HepG2 (cell line): ENCODE results near the gene ZFP1. TPM values are rescaled to one million over a fixed set of nuclear protein-coding genes. Genes with fewer than 3 reads are reported as not detected.
A peak's percentile ranks its signal among the peaks of the same experiment; 100 is the strongest.

Experiments used
- EHMT2 ChIP-seq: fragments of 200-600 bp; sonication (generic); IDR thresholded peaks from 2 replicates; pipeline ENCODE4 v1.7.0; 2017; ENCODE audit warnings: antibody characterized with exemption, low read depth, low read length, borderline replicate concordance
- YY1 ChIP-seq: IDR thresholded peaks from 2 replicates; pipeline ENCODE4 v1.6.1; 2011; ENCODE audit warnings: low read length, low read depth, moderate library complexity, mild to moderate bottlenecking; ENCODE audit not compliant: insufficient read depth, insufficient replicate concordance
- ZNF253 ChIP-seq: sonication (generic); formaldehyde crosslinking; IDR thresholded peaks from 2 replicates; pipeline ENCODE4 v1.8.0; 2022; ENCODE audit warnings: mild to moderate bottlenecking, missing genetic modification reagents, borderline replicate concordance
- ZNF264 ChIP-seq: sonication (generic); formaldehyde crosslinking; IDR thresholded peaks from 2 replicates; pipeline ENCODE4 v1.4.0; 2020; ENCODE audit warnings: missing genetic modification reagents
- ZNF33A ChIP-seq: sonication (generic); formaldehyde crosslinking; IDR thresholded peaks from 2 replicates; pipeline ENCODE4 v1.5.1; 2020; ENCODE audit warnings: missing genetic modification reagents, mild to moderate bottlenecking, moderate library complexity, borderline replicate concordance
- ZNF615 ChIP-seq: sonication (generic); formaldehyde crosslinking; IDR thresholded peaks from 2 replicates; pipeline ENCODE4 v1.5.0; 2020; ENCODE audit warnings: mild to moderate bottlenecking, missing genetic modification reagents, borderline replicate concordance
- ZNF652 ChIP-seq: IDR thresholded peaks from 2 replicates; pipeline ENCODE4 v1.6.1; 2016; ENCODE audit warnings: low read depth, borderline replicate concordance
- polyA plus RNA-seq, 8 experiments: library from polyadenylated mRNA; depleted of rRNA in 3 of 8; stranded (reverse) in 7 of 8; unstranded in 1 of 8; fragments of >200 nt; fragmentation: Illumina TruSeq in 4 of 8; extraction: Trizol in 4 of 8; gene quantifications; 2 replicates each; pipeline versions ENCODE4 v1.2.1 to v1.2.3, GENCODE V29; 2011 to 2016; ENCODE audit warnings: low read depth in 4 of 8, missing spikeins in 1 of 8, mixed read lengths in 1 of 8; ENCODE audit not compliant: insufficient read depth in 1 of 8
- total RNA-seq, 5 experiments: library from RNA; depleted of rRNA; stranded (reverse); fragments of >200 nt; fragmentation: Illumina TruSeq; extraction: Trizol; gene quantifications; 2 replicates each; pipeline ENCODE4 v1.2.3, GENCODE V29; 2016; ENCODE audit warnings: low read depth in 1 of 5
- TF ChIP-seq, protein P1 (sequence below), 2 experiments: sonication (generic) in 1 of 2; formaldehyde crosslinking in 1 of 2; IDR thresholded peaks; 2 replicates each; pipeline versions ENCODE4 v1.4.0 to v1.6.1; 2016 to 2020; ENCODE audit warnings: borderline replicate concordance in 1 of 2, low read depth in 1 of 2, mild to moderate bottlenecking in 1 of 2, missing genetic modification reagents in 1 of 2
- TF ChIP-seq, protein P2 (sequence below): IDR thresholded peaks from 2 replicates; pipeline ENCODE4 v1.6.1; 2012; ENCODE audit warnings: low read depth, low read length, improper control_type of control experiment
- TF ChIP-seq, protein P3 (sequence below): sonication (generic); formaldehyde crosslinking; IDR thresholded peaks from 2 replicates; pipeline ENCODE4 v1.4.0; 2020; ENCODE audit warnings: missing genetic modification reagents, mild to moderate bottlenecking, borderline replicate concordance
- TF ChIP-seq, protein P4 (sequence below): sonication (generic); formaldehyde crosslinking; IDR thresholded peaks from 2 replicates; pipeline ENCODE4 v1.8.0; 2022; ENCODE audit warnings: mild to moderate bottlenecking, missing genetic modification reagents, borderline replicate concordance
- TF ChIP-seq, protein P5 (sequence below): sonication (generic); formaldehyde crosslinking; IDR thresholded peaks from 2 replicates; pipeline ENCODE4 v1.4.0; 2020; ENCODE audit warnings: missing genetic modification reagents

Gene ZFP1
- total and polyA plus RNA-seq, 2 of the 13 experiments (the other 11 are each of a cell fraction or from before 2014, with no cell fraction given): 8.3 to 14.0 TPM

DNA sequence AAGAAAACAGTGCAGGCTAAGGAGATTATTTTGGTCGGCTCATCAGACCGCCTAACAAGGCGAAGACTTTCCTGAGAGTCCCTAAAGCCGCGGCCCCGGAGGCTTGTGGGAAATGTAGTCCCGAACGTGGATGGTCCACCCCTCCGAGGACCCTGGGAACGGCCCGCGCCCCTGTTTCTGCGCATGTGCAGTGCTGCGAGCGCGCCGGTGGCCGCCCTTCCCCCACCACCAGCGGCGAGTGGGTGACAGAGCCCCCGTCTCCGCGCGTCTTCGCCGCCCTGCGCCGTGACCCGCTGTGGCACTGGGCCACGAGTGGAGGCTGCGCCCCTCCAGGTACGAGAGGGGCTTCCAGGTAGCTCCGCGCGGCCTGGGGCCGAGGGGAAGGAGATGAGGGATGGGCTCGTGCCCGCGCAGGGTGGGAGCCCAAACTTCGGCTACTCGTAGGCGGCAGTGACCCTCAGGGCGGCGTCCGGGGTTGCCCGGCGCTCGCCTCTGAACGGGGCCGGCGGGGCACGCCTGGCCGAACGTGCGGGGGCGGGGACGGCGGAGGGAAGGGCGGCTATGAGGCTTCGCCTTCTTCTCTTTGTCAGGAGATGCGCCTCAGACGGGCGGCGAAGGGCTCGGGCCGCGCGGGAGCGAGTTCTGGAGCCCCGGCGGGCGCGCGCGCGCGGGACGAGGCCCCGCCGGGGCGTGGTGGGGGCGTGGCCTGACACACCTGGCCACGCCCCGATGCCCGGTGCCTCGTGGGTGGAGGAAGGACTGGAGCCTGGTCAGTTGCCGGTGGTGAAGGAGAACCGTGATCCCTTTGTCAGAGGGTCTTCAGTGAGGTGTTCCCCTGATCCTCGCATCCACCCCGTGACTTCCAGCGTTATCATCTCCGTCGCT is at the start of gene ZFP1 (continued):
- TF ChIP-seq, protein P1, sequence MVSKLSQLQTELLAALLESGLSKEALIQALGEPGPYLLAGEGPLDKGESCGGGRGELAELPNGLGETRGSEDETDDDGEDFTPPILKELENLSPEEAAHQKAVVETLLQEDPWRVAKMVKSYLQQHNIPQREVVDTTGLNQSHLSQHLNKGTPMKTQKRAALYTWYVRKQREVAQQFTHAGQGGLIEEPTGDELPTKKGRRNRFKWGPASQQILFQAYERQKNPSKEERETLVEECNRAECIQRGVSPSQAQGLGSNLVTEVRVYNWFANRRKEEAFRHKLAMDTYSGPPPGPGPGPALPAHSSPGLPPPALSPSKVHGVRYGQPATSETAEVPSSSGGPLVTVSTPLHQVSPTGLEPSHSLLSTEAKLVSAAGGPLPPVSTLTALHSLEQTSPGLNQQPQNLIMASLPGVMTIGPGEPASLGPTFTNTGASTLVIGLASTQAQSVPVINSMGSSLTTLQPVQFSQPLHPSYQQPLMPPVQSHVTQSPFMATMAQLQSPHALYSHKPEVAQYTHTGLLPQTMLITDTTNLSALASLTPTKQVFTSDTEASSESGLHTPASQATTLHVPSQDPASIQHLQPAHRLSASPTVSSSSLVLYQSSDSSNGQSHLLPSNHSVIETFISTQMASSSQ (IDR thresholded peaks at IDR 0.05; ENCODE audit: low read depth): no peak; the same call in 1 of the 2 replicates
- TF ChIP-seq, protein P1 (CRISPR knock-in tag; IDR thresholded peaks at IDR 0.05; ENCODE audit: borderline replicate concordance): peak; percentile 80
- no peak for TF ChIP-seq ZNF253 (CRISPR knock-in tag)
- no peak for TF ChIP-seq ZNF264 (CRISPR knock-in tag)
- peak; percentile 79 for TF ChIP-seq YY1
- TF ChIP-seq ZNF615 (CRISPR knock-in tag): no peak
- TF ChIP-seq, protein P2, sequence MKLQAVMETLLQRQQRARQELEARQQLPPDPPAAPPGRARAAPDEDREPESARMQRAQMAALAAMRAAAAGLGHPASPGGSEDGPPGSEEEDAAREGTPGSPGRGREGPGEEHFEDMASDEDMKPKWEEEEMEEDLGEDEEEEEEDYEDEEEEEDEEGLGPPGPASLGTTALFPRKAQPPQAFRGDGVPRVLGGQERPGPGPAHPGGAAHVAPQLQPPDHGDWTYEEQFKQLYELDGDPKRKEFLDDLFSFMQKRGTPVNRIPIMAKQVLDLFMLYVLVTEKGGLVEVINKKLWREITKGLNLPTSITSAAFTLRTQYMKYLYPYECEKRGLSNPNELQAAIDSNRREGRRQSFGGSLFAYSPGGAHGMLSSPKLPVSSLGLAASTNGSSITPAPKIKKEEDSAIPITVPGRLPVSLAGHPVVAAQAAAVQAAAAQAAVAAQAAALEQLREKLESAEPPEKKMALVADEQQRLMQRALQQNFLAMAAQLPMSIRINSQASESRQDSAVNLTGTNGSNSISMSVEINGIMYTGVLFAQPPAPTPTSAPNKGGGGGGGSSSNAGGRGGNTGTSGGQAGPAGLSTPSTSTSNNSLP: no peak
- TF ChIP-seq, protein P3, sequence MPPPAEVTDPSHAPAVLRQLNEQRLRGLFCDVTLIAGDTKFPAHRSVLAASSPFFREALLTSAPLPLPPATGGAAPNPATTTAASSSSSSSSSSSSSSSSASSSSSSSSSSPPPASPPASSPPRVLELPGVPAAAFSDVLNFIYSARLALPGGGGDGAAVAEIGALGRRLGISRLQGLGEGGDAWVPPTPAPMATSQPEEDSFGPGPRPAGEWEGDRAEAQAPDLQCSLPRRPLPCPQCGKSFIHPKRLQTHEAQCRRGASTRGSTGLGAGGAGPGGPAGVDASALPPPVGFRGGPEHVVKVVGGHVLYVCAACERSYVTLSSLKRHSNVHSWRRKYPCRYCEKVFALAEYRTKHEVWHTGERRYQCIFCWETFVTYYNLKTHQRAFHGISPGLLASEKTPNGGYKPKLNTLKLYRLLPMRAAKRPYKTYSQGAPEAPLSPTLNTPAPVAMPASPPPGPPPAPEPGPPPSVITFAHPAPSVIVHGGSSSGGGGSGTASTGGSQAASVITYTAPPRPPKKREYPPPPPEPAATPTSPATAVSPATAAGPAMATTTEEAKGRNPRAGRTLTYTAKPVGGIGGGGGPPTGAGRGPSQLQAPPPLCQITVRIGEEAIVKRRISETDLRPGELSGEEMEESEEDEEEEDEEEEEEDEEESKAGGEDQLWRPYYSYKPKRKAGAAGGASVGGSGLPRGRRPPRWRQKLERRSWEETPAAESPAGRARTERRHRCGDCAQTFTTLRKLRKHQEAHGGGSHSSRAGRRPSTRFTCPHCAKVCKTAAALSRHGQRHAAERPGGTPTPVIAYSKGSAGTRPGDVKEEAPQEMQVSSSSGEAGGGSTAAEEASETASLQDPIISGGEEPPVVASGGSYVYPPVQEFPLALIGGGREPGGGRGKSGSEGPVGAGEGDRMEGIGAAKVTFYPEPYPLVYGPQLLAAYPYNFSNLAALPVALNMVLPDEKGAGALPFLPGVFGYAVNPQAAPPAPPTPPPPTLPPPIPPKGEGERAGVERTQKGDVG: peak; percentile 85
- TF ChIP-seq, protein P4, sequence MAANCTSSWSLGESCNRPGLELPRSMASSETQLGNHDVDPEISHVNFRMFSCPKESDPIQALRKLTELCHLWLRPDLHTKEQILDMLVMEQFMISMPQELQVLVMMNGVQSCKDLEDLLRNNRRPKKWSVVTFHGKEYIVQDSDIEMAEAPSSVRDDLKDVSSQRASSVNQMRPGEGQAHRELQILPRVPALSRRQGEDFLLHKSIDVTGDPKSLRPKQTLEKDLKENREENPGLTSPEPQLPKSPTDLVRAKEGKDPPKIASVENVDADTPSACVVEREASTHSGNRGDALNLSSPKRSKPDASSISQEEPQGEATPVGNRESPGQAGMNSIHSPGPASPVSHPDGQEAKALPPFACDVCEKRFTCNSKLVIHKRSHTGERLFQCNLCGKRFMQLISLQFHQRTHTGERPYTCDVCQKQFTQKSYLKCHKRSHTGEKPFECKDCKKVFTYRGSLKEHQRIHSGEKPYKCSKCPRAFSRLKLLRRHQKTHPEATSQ (CRISPR knock-in tag): no peak; the same call in 1 of the 2 replicates
- peak; percentile 95; the same call in 1 of the 2 replicates for TF ChIP-seq ZNF33A
- TF ChIP-seq, protein P5, sequence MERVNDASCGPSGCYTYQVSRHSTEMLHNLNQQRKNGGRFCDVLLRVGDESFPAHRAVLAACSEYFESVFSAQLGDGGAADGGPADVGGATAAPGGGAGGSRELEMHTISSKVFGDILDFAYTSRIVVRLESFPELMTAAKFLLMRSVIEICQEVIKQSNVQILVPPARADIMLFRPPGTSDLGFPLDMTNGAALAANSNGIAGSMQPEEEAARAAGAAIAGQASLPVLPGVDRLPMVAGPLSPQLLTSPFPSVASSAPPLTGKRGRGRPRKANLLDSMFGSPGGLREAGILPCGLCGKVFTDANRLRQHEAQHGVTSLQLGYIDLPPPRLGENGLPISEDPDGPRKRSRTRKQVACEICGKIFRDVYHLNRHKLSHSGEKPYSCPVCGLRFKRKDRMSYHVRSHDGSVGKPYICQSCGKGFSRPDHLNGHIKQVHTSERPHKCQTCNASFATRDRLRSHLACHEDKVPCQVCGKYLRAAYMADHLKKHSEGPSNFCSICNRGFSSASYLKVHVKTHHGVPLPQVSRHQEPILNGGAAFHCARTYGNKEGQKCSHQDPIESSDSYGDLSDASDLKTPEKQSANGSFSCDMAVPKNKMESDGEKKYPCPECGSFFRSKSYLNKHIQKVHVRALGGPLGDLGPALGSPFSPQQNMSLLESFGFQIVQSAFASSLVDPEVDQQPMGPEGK: peak; percentile 89
- TF ChIP-seq EHMT2: no peak
- no peak for TF ChIP-seq ZNF652 (CRISPR knock-in tag)
